Kidney epithelial cell (primary cell): ENCODE measurements around the gene CFAP46. TPM values are rescaled to one million over a fixed set of nuclear protein-coding genes. Genes with fewer than 3 reads are reported as not detected.

Source experiments
- DNase-seq: peaks from one replicate; pipeline ENCODE4 v3.0.0-alpha.2; 2010; ENCODE audit warnings: low read depth
- H3K27me3 ChIP-seq: 2 replicates; pipeline ENCODE4 v1.6.0; 2011; ENCODE audit warnings: low read length; ENCODE audit not compliant: control insufficient read depth, insufficient read depth
- H3K36me3 ChIP-seq: 2 replicates; pipeline ENCODE4 v1.5.1; 2011; ENCODE audit warnings: low read length; ENCODE audit not compliant: control insufficient read depth, insufficient read depth
- H3K4me3 ChIP-seq: 2 replicates; pipeline ENCODE4 v1.5.1; 2011; ENCODE audit warnings: low read depth, mild to moderate bottlenecking, control low read depth, low read length
- CTCF ChIP-seq: IDR thresholded peaks from 2 replicates; pipeline ENCODE4 v1.5.1; 2011; ENCODE audit warnings: mild to moderate bottlenecking, moderate library complexity, low read length, control low read depth, inconsistent platforms; ENCODE audit not compliant: insufficient read depth, poor library complexity, severe bottlenecking
- total RNA-seq: library from RNA; depleted of rRNA; stranded (reverse); fragments of >200 nt; gene quantifications from 2 replicates; pipeline ENCODE4 v1.2.3, GENCODE V29; 2015

CFAP46 gene
- total RNA-seq, 1 donor from 2014 or later = 5.1 TPM

- Histone ChIP-seq H3K27me3 (peaks cover 17% of the 10 kb centered on the region), H3K36me3 (no peaks in the 10 kb centered on the region), H3K4me3 (no peak overlapping the region)
- no peak for DNase-seq
- TF ChIP-seq CTCF = no peak
Measured at GRCh38 chr10:132839061-132839460, 103.3 kb downstream of the CFAP46 start.

GRCh38 chr10:132838346-132838970 is 103.9 kb downstream of the CFAP46 start:
- TF ChIP-seq CTCF = no peak
- peaks cover 21% of the 10 kb centered on the region for H3K27me3 ChIP-seq
- no peaks in the 10 kb centered on the region for H3K36me3 ChIP-seq
- no peak for DNase-seq
- H3K4me3 ChIP-seq = no peak overlapping the region

- no peak for DNase-seq
- Histone ChIP-seq H3K4me3 (no peak overlapping the region), H3K27me3 (peaks cover 23% of the 10 kb centered on the region), H3K36me3 (no peaks in the 10 kb centered on the region)
- no peak for TF ChIP-seq CTCF
Measured at GRCh38 chr10:132837905-132838304, 104.5 kb downstream of the CFAP46 start.

- TF ChIP-seq CTCF = peak; percentile 95
- DNase-seq = no peak
- no peak overlapping the region for H3K4me3 ChIP-seq
- H3K36me3 ChIP-seq = no peaks in the 10 kb centered on the region
- peaks cover 25% of the 10 kb centered on the region for H3K27me3 ChIP-seq
Measured at GRCh38 chr10:132836832-132837540, 105.4 kb downstream of the CFAP46 start.

GRCh38 chr10:132836248-132836831 is 106.0 kb downstream of the CFAP46 start:
- no peak for DNase-seq
- H3K27me3 ChIP-seq = peaks cover 25% of the 10 kb centered on the region
- no peak overlapping the region for H3K4me3 ChIP-seq
- no peak for TF ChIP-seq CTCF
- no peaks in the 10 kb centered on the region for H3K36me3 ChIP-seq
